ENCODE data around the gene MYLK.

Gene MYLK

DNA sequence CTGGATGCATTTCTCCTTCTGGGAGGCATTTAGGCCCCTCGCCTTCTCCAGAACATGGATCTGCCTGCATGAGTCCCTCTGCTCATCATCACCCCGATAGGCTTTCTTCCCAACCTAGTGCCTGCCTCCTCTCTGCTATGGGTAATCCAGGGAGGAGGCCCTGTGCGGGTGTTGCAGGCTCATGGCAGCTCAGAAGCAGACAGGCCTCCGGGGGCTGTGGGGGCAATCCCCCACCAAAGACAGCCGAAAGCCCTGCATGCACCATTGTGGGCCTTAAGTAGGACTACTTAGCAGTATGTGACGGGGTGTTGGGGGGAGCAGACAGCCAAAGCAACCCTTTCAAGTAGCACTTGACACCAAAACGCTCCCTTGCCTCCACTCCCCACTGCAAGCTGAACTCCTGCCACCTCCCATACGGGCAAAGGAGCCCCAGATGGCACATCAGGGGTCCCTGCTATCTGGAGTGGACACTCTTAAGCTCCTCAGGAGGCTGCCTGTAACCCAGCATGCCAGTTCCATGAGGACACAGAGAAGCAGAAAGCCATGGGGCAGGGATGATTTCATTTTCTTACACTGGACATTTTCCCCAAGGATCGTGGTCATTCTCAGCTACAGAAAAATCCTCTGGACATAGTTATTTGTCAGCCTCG is 200.5 kb downstream of the MYLK start:
- no peak for DNase-seq (ENCODE audit: extremely low read depth in 1 of 2, low read depth in 1 of 2)

DNA sequence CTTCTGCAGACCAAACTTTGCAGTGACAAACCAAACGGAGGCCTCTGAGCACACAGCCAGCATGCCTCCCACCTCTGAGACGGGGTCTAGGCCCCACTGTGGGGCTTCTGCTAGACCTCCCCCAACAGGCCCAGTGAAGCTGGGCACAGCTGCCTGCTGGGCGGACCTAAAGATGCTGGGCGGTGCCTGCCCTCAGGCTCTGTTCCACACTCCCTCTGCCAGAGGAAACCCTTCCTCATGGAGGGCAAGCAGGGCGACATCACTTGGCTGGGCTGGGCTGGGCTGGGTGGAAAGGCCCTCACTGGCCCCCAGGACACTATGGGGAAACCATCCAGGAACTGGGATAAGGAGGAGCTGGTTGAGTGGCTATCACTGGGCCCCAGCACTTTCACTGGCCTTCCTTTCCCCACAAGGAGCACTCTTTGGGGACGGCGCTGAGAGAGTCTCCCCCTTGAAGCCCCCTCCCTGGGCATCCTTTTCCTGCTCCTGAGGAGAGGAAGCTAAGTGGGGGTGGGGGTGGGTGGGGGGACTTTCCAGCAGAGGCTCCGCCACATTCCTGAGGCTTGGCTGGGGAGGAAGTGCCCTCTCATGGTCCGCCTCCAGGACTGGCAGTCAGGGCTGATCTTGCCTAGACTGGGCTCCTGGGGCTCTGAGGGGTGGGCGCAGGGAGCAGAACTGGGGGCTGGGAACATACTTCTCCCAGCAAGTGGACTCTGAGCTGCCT is 201.2 kb downstream of the MYLK start:
- no peak for DNase-seq (ENCODE audit: extremely low read depth in 1 of 2, low read depth in 1 of 2)

DNA sequence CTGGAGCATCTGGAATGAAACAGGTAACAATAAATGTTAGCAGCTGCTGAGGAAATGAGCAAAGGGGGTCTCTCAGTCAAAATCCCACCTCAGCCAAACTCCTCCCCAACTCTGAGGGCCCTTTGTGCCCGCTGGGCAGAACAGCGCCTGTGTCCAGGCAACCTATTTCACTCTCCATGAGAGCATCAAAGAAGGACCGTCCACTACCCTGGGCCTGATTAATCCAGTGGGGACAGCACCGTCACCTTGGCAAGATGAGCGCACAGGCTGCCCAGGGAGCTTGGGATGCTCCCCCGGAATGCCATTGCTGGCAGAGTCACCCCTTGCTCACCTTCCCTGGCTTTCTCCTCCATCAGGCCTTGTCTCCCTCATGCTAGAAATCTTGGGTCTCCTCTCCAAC is 201.8 kb downstream of the MYLK start:
- no peak for DNase-seq (ENCODE audit: extremely low read depth in 1 of 2, low read depth in 1 of 2)

DNA sequence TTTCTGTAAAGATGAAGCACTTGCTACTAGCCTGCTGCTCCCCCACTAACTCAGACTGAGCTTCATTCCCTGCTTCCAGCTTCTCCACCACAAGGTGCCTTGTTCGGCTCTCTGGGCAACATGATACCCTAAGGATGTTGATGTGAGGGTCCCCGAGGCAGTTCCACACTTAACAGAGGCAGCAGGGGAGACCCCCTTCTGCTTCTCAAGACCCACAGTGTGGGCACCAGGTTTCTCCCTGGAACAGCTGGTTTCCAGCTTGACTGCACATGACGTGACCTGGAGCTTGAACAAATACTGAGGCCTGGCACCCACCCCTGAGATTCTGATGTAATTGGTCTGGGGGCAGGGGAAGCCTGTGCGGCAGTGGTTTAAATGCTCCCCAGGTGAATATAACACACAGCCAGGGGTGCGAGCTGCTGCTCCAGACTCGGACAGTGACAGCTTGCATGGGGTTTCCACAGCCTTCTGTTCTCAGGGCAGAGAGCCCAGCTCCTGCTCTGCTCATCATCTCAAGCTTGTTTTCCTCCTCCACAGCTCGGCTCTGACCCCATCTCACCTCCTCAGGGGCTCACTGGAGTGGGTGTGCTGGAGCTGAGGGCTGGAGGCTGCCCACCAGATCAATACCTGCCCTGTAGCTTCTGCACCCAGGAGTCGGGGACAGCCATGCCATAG is 204.3 kb downstream of the MYLK start:
- no peak for DNase-seq (ENCODE audit: extremely low read depth in 1 of 2, low read depth in 1 of 2)

DNA sequence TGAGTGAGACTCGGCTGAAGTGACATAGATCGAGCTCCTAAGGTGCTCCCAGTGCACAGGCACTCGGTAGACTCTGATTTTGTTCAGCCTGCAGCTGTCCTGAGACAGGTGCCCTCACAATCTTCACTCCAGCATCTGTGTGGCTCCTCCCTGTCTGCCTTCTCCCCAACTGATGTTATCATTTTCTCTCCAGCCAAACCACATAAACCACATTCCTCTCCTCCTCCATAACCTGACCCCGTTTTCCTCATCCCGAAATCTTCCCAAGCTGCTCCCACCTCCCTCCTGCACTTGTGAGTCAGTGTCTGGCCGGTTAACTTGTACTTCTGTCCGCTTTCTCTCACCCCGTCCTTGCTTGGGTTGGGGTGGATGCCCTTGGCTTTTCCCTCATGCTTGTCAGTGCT is 206.0 kb downstream of the MYLK start:
- DNase-seq (ENCODE audit: extremely low read depth in 1 of 2, low read depth in 1 of 2), result no peak

DNA sequence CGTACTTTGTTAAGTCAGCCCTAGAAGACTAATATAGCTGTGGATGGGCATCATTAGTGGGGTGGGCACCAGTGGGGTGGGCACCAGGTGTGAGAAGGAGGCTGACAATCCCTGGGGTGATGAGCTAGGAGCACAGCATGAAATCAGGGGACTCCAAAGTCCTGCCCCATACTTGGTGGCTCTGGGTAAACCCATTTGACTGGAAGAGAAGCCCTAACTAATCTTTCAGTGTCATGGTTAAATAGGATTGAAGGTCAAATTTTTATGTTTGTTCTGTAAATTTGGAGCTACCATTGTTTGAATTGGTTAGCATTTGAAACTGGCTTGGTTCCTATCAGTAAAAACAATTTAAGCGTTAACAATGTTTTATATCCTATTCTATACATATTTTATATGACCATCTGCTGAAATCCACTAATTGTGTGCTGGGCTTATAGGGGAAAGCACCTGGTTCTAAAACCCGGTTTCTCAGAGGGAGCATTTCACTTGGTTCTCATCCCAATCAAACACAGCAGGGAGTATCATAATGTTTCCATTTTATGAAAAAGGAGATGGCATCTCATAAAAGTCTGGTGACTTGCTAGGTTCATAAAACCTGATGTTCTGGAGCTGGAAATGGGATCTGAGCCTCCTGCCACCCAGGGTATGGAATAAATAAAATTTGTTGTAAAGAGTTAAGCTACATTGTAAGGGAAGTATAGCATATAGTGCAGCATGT is 211.5 kb downstream of the MYLK start:
- no peak for DNase-seq (ENCODE audit: extremely low read depth in 1 of 2, low read depth in 1 of 2)

DNA sequence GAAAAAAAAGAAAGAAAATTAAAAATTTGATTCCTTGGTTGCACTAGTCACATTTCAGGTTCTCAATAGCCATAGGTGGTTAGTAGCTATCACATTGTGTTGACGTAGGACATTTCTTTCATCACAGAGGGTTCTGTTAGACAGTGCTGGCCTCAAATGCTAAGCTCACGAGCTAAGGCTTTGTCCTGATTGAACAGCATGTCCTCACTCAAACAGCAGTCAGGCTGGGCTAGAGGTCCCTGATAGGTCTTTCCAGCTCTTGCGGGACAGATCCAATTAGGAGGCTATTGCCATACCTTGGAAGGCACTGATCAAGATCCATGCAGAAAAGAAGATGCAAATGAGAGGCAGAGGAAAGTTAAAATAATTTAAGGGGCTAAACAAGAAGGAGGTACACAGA is 213.4 kb downstream of the MYLK start:
- no peak for DNase-seq (ENCODE audit: extremely low read depth in 1 of 2, low read depth in 1 of 2)

DNA sequence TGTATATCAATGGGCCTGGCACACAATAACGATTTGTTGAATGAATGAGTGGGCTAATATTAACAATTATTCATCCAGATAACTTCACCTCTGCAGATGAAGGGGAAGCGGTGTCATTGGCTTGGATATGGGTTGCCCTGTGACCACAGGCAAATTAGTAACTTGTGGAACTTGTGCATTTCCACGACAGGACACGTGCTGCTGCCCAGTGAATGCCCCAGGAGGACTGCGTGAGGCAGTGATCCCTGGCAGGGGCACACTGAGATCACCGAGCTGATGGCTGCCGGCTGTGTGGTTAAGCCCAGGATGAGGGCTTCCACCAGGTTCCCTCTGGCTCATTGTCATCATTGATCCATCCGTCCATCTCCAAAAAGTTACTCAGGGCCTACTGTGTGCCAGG is 215.2 kb downstream of the MYLK start:
- DNase-seq (ENCODE audit: extremely low read depth in 1 of 2, low read depth in 1 of 2), result no peak

DNA sequence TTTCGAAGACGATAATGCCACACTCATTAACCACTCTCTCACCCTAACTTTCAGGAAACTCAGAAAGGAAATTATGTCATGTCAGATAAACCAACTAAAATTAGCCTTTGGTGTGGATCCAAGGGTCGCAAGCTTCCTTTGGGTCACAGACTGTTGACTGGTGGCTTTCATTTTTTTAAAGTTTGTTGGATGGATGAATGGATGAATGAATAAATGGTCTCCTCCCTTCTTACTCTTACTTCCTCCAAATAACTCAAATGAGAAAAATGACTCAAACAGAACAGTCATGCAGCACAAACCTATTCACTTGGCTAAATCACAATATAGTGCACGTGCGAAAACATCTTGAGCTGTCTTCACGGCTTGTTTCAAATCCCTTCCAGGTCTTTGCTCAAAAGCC is 216.3 kb downstream of the MYLK start:
- DNase-seq (ENCODE audit: extremely low read depth in 1 of 2, low read depth in 1 of 2), result no peak

DNA sequence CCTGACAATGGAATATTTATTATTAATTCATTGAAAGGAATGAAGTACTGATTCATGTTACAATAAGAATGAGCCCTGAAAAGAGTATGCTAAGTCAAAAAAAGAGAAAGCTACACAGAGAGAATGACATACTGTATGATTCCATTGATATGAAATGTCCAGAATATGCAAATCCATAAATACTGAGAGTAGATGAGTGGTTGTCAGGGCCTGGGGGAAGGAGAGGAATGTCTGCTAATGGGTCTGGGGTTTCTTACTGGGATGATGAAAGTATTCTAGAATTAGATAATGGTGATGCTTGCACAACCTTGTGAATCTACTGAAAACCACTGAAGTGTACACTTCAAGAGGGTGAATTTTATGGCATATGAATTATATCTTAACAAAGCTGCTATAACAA is 219.4 kb downstream of the MYLK start:
- DNase-seq (ENCODE audit: extremely low read depth in 1 of 2, low read depth in 1 of 2), result no peak

DNA sequence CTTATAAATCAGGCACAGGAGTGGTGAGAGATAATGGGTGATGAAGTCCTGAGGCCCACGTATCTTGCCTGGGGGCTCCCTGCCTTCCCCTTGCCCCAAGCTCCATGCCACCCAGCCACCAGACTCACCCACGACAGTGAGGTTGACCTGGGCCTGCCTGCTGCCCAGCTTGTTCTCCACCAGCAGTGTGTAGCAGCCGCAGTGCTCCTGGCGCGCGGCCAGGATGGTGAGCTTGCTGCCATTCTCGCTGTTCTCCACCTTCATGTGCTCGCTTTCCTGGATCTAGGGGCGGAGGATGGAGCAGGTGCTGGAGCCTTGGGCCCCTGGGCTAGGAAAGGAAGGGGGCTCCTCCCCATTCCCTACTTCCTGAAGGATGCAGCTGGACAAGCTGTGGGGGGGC is 220.2 kb downstream of the MYLK start:
- no peak for DNase-seq (ENCODE audit: extremely low read depth in 1 of 2, low read depth in 1 of 2)

DNA sequence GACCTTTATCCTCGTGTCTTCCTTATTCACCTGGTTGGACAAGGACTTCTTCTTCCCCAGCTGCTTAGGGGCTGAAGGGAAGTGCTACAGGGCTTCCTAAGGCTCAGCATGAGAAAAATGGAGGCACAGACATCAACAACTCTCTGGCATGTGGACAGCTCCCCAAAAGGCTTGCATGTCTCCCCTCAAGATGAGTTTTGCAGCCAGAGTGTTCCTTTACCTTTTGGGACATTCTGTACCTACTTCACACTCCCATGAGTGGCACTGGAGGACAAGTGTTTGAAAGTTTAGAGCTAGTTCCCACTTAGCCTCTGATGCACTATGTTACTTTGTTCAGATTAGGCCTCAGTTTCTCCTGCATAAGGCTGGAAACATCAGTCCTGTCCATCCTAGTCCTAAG is 222.2 kb downstream of the MYLK start:
- DNase-seq (ENCODE audit: extremely low read depth in 1 of 2, low read depth in 1 of 2), result no peak

DNA sequence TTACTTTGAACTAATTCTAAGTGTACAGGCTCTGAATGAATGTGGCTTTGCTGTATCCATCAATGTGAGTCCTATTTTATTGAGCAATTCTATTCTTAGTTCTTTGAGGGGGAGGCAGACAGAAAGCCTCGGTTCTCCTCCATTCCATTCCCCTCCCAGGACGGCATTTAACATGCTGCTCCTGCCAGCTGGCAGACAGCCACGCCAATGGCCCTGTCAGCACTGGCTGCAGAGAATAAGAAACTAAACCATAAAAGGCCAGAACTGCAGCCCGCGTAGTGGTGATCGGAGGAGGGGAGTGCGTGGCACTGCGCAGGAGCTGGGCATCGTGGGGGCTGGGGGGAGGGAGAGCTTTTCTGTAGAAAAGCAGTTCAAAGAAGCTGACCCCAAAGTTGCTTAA is 223.2 kb downstream of the MYLK start:
- no peak for DNase-seq (ENCODE audit: extremely low read depth in 1 of 2, low read depth in 1 of 2)

DNA sequence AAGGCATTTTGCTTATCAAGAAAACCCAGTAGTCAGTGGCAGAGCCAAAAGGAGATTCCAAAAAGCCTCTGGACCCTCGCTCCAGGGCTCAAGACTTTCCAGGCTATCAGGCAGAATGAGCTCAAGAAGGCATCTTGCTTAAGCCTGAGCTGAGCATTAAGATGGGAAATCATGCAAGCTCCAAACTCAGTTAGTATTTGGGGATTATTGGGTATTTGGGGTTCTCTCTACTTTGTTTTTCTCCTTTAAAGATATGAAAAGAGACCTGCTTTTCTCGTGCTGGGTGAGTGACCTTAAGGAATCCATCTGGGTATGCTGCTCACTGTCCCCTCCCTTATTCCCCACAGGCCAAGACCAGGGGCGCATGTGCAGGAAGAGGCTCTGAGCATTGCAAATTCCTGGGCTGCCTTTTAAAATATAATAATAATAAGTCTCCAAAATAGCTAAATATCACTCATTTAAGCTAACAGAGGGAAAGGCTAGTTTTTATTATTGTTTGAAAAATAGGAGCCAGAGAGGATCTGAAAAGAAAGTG is 223.9 kb downstream of the MYLK start:
- no peak for DNase-seq (ENCODE audit: extremely low read depth in 1 of 2, low read depth in 1 of 2)

DNA sequence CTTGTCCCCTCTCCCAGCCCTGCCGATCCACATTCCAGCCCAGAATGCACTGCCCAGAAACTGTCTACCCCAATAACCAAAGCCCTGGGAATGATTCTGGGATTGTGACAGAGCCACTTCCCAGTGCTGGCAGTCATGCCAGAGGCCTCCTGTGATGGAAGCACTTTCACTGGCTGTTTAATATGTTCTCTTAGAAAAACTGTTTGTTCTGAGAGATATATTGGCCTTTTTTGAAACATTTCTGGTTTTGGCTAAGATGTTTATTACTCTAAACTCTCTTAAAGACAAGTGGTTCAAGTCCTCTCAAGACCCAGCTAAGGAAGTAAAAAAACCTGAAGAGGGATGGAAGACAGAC is 225.3 kb downstream of the MYLK start:
- DNase-seq (ENCODE audit: extremely low read depth in 1 of 2, low read depth in 1 of 2), result no peak

DNA sequence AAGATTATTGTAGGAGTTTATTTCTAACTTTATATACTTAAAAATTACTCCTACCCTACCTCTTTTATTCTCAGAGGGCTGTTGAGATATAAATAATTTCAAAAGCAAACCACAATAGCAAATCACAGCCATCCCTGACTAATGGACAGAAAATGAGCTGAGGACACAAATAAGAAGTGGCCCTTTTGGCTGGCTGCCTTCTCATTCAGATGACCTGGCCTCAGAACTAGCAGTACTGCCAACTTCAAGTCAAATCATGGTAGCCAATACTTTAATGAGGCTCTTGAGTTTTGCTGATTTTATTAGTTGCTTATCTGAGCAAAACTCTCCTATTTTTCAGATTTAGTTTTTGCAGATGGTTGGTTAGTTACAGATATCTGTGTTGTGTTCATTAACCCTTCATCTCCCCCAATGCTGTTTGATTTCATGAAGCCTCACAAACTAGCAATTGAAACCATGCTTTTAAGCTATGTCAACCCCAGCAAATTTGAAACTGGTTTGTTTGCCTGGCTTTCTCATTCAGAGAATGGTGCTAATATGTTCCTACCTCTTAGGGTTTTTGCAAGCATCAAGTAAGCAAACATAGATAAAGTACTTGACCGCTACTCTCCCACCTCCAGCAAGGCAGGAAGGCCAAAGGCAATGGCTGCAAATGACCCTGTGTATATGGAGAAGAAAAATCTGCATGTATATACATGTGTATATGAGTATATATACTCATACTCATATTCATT is 225.8 kb downstream of the MYLK start:
- DNase-seq (ENCODE audit: extremely low read depth in 1 of 2, low read depth in 1 of 2), result no peak

DNA sequence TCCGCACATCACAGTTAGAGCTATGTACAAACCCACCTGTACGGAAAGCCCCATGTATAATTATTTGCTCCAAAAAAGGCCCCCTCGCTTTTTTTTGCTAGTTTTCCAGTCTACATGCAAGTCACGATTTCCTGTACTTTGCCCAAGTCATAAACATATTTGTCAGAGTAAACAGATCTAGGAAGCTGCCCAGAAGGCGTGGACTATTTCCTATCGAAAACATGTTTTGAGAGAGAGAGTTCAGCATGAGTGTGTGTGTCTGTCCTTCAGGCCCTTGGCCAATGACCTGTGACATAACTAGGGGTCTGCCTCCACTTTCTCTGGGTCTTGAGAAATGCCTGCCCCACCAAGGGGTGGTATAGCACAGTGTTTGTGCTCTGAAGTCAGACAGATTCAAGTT is 226.6 kb downstream of the MYLK start:
- no peak for DNase-seq (ENCODE audit: extremely low read depth in 1 of 2, low read depth in 1 of 2)

DNA sequence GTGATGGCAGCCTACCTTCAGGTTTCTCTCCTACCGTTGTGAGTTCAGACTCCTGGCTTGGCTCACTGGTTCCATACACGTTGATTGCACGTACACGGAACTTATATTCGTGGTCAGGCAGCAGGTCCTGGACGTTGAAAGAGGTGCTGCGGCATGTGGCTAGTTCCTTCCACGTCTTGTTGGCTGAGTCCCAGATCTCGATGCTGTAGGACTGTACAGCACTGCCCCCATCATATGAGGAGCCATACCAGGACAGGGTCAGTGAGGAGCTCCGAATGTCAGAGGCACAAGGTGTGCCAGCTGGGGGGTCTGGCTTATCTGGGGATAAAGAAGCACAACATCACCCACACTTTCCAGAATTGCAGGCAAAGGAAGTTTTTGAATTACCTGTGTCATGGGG is 227.0 kb downstream of the MYLK start:
- DNase-seq (ENCODE audit: extremely low read depth in 1 of 2, low read depth in 1 of 2), result no peak

DNA sequence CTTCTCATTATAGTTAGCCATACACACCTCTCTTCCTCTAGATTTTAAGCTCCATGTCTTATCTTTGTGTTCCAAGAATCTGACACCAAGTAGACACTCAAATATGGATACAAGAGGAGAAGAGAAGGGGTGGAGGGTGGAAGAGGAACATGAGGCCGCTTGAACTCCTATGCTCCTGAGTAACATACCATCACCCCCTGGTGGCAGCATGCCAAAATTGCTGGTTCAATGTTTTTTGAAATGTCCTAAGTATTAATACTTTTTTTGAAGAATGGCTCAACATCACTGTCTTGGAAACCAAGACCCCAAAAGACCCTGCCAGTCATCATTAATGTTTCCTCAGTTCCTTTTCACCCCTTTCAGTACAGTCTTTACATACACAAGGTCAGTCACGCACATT is 227.4 kb downstream of the MYLK start:
- no peak for DNase-seq (ENCODE audit: extremely low read depth in 1 of 2, low read depth in 1 of 2)

DNA sequence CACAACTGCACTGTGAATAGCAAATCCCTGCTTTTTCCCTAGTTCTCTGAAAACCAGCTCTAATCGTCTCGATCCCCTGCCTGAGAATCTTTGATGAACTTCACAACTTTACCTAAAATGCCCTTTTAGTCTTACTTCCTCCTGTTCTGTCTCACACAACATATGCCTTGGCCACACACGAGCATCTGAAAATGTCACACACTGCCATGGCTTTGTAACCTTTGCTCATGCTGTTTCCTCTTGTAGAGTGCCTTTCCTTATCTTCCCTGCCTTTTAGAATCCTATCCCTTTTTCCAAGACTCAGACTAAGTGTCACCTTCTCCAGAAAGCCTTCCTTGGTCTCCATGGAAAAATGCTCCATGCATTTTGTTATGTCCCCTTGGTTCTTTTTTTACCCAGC is 227.9 kb downstream of the MYLK start:
- DNase-seq (ENCODE audit: extremely low read depth in 1 of 2, low read depth in 1 of 2), result no peak

DNA sequence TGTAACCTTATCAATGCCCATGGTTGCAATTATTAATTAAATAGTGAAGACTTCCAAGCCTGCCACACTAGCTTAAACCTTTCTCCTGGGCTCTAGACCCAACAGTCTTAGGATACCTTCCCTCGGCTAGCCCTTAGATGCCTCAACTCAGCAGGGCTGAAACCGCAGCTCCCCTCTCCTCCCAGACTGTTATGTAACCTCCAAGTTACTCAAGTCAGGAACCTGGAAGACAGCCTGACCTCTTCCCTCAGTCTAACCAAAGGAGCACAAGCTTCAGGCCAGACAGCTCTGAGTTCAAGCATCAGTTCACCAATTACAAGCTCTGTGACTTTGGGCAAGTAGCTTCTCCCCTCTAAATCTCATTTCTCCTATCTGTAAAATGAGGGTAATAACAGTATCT is 228.7 kb downstream of the MYLK start:
- no peak for DNase-seq (ENCODE audit: extremely low read depth in 1 of 2, low read depth in 1 of 2)
